H1 (cell line): ENCODE data around the gene PCAT7. TPM values are rescaled to one million over a fixed set of nuclear protein-coding genes. Genes with fewer than 3 reads are reported as not detected.
A peak's percentile ranks its signal among the peaks of the same experiment; 100 is the strongest.

Source experiments
- ATF2 ChIP-seq: IDR thresholded peaks from 2 replicates; pipeline ENCODE4 v1.6.1; 2012; ENCODE audit warnings: low read length, inconsistent platforms
- CEBPB ChIP-seq: IDR thresholded peaks from 2 replicates; pipeline ENCODE4 v1.6.1; 2012; ENCODE audit warnings: low read depth, low read length
- NANOG ChIP-seq: IDR thresholded peaks from 2 replicates; pipeline ENCODE4 v1.6.1; 2011; ENCODE audit warnings: low read length, low read depth, mild to moderate bottlenecking, inconsistent platforms; ENCODE audit not compliant: insufficient read depth, poor library complexity, severe bottlenecking
- SIRT6 ChIP-seq: IDR thresholded peaks from one replicate; pipeline ENCODE4 v1.7.1; 2012; ENCODE audit warnings: low read length, inconsistent platforms
- SRF ChIP-seq: IDR thresholded peaks from 2 replicates; pipeline ENCODE4 v1.6.1; 2011; ENCODE audit warnings: mild to moderate bottlenecking, low read depth, low read length, moderate library complexity
- TEAD4 ChIP-seq: IDR thresholded peaks from 2 replicates; pipeline ENCODE4 v1.6.1; 2012; ENCODE audit warnings: low read depth, low read length, inconsistent platforms, mixed read lengths
- YY1 ChIP-seq: IDR thresholded peaks from 2 replicates; pipeline ENCODE4 v1.6.1; 2011; ENCODE audit warnings: low read depth, mild to moderate bottlenecking, low read length
- polyA plus RNA-seq, 7 experiments: library from polyadenylated mRNA; depleted of rRNA in 3 of 7; stranded (reverse) in 5 of 7; unstranded in 2 of 7; fragments of >200 nt in 5 of 7; fragments of 200-250 nt in 2 of 7; gene quantifications; 1 replicate in 5 of 7; 2 replicates in 1 of 7; 4 replicates in 1 of 7; pipeline versions ENCODE4 v1.2.1 to v1.2.3, GENCODE V29; 2011 to 2013; ENCODE audit warnings: missing spikeins in 2 of 7, mixed read lengths in 2 of 7
- total RNA-seq: library from RNA; stranded (reverse); fragmentation: NEBNext Ultra II Directional; extraction: Animal tissue kit (Norgen Biotek cat#: 25700); gene quantifications from 2 replicates; pipeline ENCODE4 v1.2.1, GENCODE V29; 2021
- TF ChIP-seq, protein P1 (sequence below): fragments of 300-600 bp; sonication (generic); IDR thresholded peaks from 2 replicates; pipeline ENCODE4 v1.7.1; 2012; ENCODE audit warnings: low read length, moderate library complexity, mild to moderate bottlenecking, inconsistent platforms; ENCODE audit not compliant: insufficient replicate concordance

PCAT7 gene
- total and polyA plus RNA-seq, 2 of the 8 experiments (the other 6 are each of a cell fraction or from before 2014, with no cell fraction given) = 3.2 to 4.1 TPM

- TF ChIP-seq, protein P1, sequence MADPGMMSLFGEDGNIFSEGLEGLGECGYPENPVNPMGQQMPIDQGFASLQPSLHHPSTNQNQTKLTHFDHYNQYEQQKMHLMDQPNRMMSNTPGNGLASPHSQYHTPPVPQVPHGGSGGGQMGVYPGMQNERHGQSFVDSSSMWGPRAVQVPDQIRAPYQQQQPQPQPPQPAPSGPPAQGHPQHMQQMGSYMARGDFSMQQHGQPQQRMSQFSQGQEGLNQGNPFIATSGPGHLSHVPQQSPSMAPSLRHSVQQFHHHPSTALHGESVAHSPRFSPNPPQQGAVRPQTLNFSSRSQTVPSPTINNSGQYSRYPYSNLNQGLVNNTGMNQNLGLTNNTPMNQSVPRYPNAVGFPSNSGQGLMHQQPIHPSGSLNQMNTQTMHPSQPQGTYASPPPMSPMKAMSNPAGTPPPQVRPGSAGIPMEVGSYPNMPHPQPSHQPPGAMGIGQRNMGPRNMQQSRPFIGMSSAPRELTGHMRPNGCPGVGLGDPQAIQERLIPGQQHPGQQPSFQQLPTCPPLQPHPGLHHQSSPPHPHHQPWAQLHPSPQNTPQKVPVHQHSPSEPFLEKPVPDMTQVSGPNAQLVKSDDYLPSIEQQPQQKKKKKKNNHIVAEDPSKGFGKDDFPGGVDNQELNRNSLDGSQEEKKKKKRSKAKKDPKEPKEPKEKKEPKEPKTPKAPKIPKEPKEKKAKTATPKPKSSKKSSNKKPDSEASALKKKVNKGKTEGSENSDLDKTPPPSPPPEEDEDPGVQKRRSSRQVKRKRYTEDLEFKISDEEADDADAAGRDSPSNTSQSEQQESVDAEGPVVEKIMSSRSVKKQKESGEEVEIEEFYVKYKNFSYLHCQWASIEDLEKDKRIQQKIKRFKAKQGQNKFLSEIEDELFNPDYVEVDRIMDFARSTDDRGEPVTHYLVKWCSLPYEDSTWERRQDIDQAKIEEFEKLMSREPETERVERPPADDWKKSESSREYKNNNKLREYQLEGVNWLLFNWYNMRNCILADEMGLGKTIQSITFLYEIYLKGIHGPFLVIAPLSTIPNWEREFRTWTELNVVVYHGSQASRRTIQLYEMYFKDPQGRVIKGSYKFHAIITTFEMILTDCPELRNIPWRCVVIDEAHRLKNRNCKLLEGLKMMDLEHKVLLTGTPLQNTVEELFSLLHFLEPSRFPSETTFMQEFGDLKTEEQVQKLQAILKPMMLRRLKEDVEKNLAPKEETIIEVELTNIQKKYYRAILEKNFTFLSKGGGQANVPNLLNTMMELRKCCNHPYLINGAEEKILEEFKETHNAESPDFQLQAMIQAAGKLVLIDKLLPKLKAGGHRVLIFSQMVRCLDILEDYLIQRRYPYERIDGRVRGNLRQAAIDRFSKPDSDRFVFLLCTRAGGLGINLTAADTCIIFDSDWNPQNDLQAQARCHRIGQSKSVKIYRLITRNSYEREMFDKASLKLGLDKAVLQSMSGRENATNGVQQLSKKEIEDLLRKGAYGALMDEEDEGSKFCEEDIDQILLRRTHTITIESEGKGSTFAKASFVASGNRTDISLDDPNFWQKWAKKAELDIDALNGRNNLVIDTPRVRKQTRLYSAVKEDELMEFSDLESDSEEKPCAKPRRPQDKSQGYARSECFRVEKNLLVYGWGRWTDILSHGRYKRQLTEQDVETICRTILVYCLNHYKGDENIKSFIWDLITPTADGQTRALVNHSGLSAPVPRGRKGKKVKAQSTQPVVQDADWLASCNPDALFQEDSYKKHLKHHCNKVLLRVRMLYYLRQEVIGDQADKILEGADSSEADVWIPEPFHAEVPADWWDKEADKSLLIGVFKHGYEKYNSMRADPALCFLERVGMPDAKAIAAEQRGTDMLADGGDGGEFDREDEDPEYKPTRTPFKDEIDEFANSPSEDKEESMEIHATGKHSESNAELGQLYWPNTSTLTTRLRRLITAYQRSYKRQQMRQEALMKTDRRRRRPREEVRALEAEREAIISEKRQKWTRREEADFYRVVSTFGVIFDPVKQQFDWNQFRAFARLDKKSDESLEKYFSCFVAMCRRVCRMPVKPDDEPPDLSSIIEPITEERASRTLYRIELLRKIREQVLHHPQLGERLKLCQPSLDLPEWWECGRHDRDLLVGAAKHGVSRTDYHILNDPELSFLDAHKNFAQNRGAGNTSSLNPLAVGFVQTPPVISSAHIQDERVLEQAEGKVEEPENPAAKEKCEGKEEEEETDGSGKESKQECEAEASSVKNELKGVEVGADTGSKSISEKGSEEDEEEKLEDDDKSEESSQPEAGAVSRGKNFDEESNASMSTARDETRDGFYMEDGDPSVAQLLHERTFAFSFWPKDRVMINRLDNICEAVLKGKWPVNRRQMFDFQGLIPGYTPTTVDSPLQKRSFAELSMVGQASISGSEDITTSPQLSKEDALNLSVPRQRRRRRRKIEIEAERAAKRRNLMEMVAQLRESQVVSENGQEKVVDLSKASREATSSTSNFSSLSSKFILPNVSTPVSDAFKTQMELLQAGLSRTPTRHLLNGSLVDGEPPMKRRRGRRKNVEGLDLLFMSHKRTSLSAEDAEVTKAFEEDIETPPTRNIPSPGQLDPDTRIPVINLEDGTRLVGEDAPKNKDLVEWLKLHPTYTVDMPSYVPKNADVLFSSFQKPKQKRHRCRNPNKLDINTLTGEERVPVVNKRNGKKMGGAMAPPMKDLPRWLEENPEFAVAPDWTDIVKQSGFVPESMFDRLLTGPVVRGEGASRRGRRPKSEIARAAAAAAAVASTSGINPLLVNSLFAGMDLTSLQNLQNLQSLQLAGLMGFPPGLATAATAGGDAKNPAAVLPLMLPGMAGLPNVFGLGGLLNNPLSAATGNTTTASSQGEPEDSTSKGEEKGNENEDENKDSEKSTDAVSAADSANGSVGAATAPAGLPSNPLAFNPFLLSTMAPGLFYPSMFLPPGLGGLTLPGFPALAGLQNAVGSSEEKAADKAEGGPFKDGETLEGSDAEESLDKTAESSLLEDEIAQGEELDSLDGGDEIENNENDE = no peak
- TF ChIP-seq CEBPB (no peak), NANOG (no peak), SIRT6 (no peak), ATF2 (peak; percentile 75), SRF (no peak), YY1 (0 out of 2 replicates have a peak, but pooled peaks have one; percentile 9), TEAD4 (0 out of 2 replicates have a peak, but pooled peaks have one; percentile 11)
Observed at GRCh38 chr9:94554439-94555331, at the start of gene PCAT7 (continued).
